ENCODE results near the gene INO80. TPM values are rescaled to one million over a fixed set of nuclear protein-coding genes. Genes with fewer than 3 reads are reported as not detected.

INO80 gene
- total and polyA plus RNA-seq, 2 donors = 7.6 to 12.9 TPM

DNA sequence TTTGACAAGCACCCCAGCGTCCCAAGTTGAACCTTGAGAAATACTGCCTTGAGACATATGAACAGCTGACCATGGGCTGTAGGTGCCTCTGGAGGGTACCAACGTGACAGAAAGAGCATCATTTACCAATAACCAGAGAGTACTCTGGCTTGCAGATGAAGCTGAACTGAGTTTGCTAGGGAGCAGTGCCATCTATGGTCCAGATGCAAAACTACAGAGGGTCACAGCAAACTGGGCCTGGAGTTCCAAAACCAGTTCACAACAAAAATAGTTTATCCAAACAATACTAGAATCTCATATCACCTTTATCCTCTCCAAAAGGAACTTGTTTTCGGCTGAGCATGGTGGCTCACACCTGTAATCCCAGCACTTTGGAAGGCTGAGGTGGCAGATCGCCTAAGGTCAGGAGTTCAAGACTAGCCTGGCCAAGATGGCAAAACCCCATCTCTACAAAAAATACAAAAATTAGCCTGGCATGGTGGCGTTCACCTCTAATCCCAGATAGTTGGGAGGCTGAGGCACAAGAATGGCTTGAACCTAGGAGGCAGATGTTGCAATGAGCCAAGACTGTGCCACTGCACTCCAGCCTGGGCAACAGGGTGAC is 93.5 kb downstream of the INO80 start:
- peaks cover 0 to 5% of the 10 kb centered on the region in 2 donors for H3K4me1 ChIP-seq (ENCODE audit: control insufficient read depth in 2 of 2, insufficient read depth in 2 of 2, low read length in 2 of 2)
- DNase-seq (ENCODE audit: low read depth in 6 of 9, low spot score in 9 of 9) = peak in 8 of 9 donors; percentile 31 to 70 (median 48)
- peaks cover 31 to 75% of the 10 kb centered on the region in 2 donors for H3K36me3 ChIP-seq (ENCODE audit: control insufficient read depth in 2 of 2, insufficient read depth in 2 of 2, low read length in 1 of 2)
- H3K27me3 ChIP-seq (ENCODE audit: control insufficient read depth in 2 of 2, insufficient read depth in 1 of 2, low read length in 1 of 2) = no peaks in the 10 kb centered on the region
- no peak overlapping the region for H3K27ac ChIP-seq (ENCODE audit: low read depth in 1 of 2, low read length in 1 of 2)
- no peaks in the 10 kb centered on the region for H3K9me3 ChIP-seq (ENCODE audit: control insufficient read depth in 2 of 2, insufficient read depth in 1 of 2, low read length in 1 of 2)
- 76% methylated on average over 5 of the region's 5 CpGs for WGBS
- H3K4me3 ChIP-seq (ENCODE audit: low read length in 2 of 2) = no peak overlapping the region

DNA sequence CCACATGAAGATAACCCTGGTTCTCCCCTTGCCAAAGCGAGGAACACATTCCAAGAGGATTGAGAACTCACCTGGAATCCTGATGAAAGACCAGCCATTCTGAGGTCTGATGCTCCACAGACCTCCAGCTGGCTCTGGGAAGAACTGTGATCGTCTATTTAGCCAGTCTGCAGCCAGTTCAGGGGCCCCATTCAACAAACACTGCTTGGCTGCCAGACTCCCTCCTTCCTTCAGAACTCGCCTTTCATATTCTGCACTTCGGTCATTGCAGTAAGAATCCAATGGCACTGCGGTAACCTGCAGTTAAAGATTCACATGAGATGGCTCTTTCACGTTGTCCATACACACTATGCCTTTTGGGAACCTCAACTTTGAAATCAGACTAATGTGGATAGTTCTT is 95.3 kb downstream of the INO80 start:
- Histone ChIP-seq H3K4me1 (ENCODE audit: control insufficient read depth in 2 of 2, insufficient read depth in 2 of 2, low read length in 2 of 2) (peaks cover 0 to 7% of the 10 kb centered on the region in 2 donors), H3K4me3 (ENCODE audit: low read length in 2 of 2) (no peak overlapping the region), H3K27me3 (ENCODE audit: control insufficient read depth in 2 of 2, insufficient read depth in 1 of 2, low read length in 1 of 2) (no peaks in the 10 kb centered on the region), H3K27ac (ENCODE audit: low read depth in 1 of 2, low read length in 1 of 2) (no peak overlapping the region), H3K9me3 (ENCODE audit: control insufficient read depth in 2 of 2, insufficient read depth in 1 of 2, low read length in 1 of 2) (no peaks in the 10 kb centered on the region), H3K36me3 (ENCODE audit: control insufficient read depth in 2 of 2, insufficient read depth in 2 of 2, low read length in 1 of 2) (peaks cover 29 to 80% of the 10 kb centered on the region in 2 donors)
- 93% methylated on average over 6 of the region's 6 CpGs for WGBS
- no peak for DNase-seq (ENCODE audit: low read depth in 6 of 9, low spot score in 9 of 9)

DNA sequence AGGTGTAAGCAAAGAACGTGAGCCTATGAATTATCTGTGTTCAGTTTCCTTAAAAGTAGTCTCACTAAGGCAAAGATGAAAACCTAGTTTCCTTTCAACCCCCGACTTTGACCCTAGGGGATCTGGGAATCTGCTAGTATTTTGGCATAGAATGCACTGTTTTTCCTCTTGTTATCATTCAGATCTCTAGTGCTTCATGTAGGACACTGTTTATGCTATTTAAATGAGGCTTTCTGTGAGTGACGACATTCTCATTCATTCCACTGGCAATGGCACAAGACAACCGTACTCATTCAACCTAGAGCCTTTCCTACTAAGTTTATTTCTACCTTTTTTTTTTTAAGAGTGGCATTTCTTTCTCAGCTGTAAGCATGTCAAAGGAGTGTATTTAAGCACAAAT is 95.8 kb downstream of the INO80 start:
- WGBS = 98% methylated on average over 4 of the region's 4 CpGs
- no peaks in the 10 kb centered on the region for H3K9me3 ChIP-seq (ENCODE audit: control insufficient read depth in 2 of 2, insufficient read depth in 1 of 2, low read length in 1 of 2)
- H3K4me1 ChIP-seq (ENCODE audit: control insufficient read depth in 2 of 2, insufficient read depth in 2 of 2, low read length in 2 of 2) = peaks cover 0 to 7% of the 10 kb centered on the region in 2 donors
- no peaks in the 10 kb centered on the region for H3K27me3 ChIP-seq (ENCODE audit: control insufficient read depth in 2 of 2, insufficient read depth in 1 of 2, low read length in 1 of 2)
- peaks cover 26 to 79% of the 10 kb centered on the region in 2 donors for H3K36me3 ChIP-seq (ENCODE audit: control insufficient read depth in 2 of 2, insufficient read depth in 2 of 2, low read length in 1 of 2)
- DNase-seq (ENCODE audit: low read depth in 6 of 9, low spot score in 9 of 9) = no peak
- no peak overlapping the region for H3K27ac ChIP-seq (ENCODE audit: low read depth in 1 of 2, low read length in 1 of 2)
- H3K4me3 ChIP-seq (ENCODE audit: low read length in 2 of 2) = no peak overlapping the region

DNA sequence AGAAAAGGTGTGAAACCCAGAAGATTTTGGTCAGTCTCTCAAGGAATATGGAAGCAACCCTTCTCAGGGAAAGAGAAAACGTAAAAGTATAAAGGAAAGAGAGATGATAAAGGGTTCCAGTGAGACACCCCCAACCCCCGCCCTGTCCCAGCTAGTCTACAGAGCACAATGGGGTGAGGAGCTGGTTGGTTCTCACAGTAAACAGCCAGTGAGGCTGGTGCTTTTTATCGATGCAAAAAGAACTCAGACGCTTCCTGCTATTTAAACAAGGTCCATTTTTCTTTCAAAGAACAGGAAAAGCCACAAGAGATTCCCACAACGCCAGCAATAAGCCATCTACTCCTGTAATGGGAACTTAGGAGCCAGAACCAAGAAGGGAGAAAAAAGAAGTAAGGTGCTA is 96.9 kb downstream of the INO80 start:
- Histone ChIP-seq H3K4me1 (ENCODE audit: control insufficient read depth in 2 of 2, insufficient read depth in 2 of 2, low read length in 2 of 2) (peaks cover 0 to 7% of the 10 kb centered on the region in 2 donors), H3K27ac (ENCODE audit: low read depth in 1 of 2, low read length in 1 of 2) (peak overlapping the region in 1 of 2 donors; percentile 3), H3K9me3 (ENCODE audit: control insufficient read depth in 2 of 2, insufficient read depth in 1 of 2, low read length in 1 of 2) (no peaks in the 10 kb centered on the region), H3K36me3 (ENCODE audit: control insufficient read depth in 2 of 2, insufficient read depth in 2 of 2, low read length in 1 of 2) (peaks cover 25 to 79% of the 10 kb centered on the region in 2 donors), H3K27me3 (ENCODE audit: control insufficient read depth in 2 of 2, insufficient read depth in 1 of 2, low read length in 1 of 2) (no peaks in the 10 kb centered on the region), H3K4me3 (ENCODE audit: low read length in 2 of 2) (no peak overlapping the region)
- DNase-seq (ENCODE audit: low read depth in 6 of 9, low spot score in 9 of 9) = no peak
- WGBS = 72% methylated on average over 5 of the region's 5 CpGs

DNA sequence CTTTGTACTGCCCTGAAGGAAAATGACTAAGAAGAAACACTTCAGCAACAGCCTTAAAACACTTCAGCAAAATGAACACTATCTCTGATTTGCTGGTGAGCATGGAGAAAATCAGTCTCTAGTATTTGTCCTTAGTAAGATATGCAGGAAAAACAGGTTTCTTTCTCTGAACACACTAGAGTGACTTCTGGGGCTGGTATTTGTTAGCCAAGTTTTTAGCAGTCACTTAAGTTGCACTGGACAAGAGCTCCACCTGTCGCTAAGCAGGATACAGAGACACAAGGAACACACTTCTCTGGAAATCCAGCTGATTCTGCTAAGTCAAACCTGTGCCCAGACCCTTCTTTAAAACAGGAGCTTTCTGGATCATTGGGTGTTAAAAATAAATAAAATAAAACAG is 97.5 kb downstream of the INO80 start:
- no peaks in the 10 kb centered on the region for H3K9me3 ChIP-seq (ENCODE audit: control insufficient read depth in 2 of 2, insufficient read depth in 1 of 2, low read length in 1 of 2)
- H3K4me1 ChIP-seq (ENCODE audit: control insufficient read depth in 2 of 2, insufficient read depth in 2 of 2, low read length in 2 of 2) = peaks cover 0 to 7% of the 10 kb centered on the region in 2 donors
- 90% methylated on average over 1 of the region's 1 CpG for WGBS
- no peak overlapping the region for H3K27ac ChIP-seq (ENCODE audit: low read depth in 1 of 2, low read length in 1 of 2)
- no peaks in the 10 kb centered on the region for H3K27me3 ChIP-seq (ENCODE audit: control insufficient read depth in 2 of 2, insufficient read depth in 1 of 2, low read length in 1 of 2)
- peak in 1 of 9 donors; percentile 20 for DNase-seq (ENCODE audit: low read depth in 6 of 9, low spot score in 9 of 9)
- H3K4me3 ChIP-seq (ENCODE audit: low read length in 2 of 2) = no peak overlapping the region
- H3K36me3 ChIP-seq (ENCODE audit: control insufficient read depth in 2 of 2, insufficient read depth in 2 of 2, low read length in 1 of 2) = peaks cover 25 to 85% of the 10 kb centered on the region in 2 donors

DNA sequence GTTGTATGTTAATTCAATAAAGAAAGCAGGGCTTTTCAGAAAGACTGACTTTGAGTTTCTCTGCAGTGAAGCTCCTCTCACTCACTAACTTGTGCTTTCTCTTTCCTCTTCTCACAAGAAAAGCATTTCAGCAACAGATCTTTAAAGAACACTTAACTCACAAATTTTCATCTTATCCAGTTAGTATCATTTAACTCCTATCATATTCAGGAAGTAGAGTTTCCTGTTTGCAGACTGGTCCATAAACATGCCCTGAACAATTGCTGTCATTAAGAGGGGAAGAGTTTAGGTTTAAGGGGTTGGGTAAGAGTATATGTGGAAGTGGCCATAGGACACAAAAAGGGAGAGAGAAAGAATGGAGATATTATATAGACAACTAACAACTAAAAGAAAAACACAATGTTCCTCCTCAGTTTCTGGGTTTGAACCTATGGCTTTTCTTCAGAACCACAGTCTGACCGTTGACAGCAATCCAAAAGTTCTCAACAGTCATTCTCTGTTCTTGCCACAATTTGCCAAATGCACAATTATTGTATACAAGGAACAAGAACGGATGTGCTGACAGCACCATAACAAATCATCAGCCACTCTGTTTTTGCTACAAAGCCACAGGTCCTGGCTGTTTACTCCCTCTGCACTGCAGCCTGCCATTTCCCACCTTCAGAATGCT is 98.9 kb downstream of the INO80 start:
- Histone ChIP-seq H3K36me3 (ENCODE audit: control insufficient read depth in 2 of 2, insufficient read depth in 2 of 2, low read length in 1 of 2) (peaks cover 20 to 80% of the 10 kb centered on the region in 2 donors), H3K9me3 (ENCODE audit: control insufficient read depth in 2 of 2, insufficient read depth in 1 of 2, low read length in 1 of 2) (no peaks in the 10 kb centered on the region), H3K27ac (ENCODE audit: low read depth in 1 of 2, low read length in 1 of 2) (no peak overlapping the region), H3K4me1 (ENCODE audit: control insufficient read depth in 2 of 2, insufficient read depth in 2 of 2, low read length in 2 of 2) (peaks cover 0 to 4% of the 10 kb centered on the region in 2 donors), H3K27me3 (ENCODE audit: control insufficient read depth in 2 of 2, insufficient read depth in 1 of 2, low read length in 1 of 2) (no peaks in the 10 kb centered on the region), H3K4me3 (ENCODE audit: low read length in 2 of 2) (no peak overlapping the region)
- no peak for DNase-seq (ENCODE audit: low read depth in 6 of 9, low spot score in 9 of 9)
- WGBS = 75% methylated on average over 2 of the region's 2 CpGs

DNA sequence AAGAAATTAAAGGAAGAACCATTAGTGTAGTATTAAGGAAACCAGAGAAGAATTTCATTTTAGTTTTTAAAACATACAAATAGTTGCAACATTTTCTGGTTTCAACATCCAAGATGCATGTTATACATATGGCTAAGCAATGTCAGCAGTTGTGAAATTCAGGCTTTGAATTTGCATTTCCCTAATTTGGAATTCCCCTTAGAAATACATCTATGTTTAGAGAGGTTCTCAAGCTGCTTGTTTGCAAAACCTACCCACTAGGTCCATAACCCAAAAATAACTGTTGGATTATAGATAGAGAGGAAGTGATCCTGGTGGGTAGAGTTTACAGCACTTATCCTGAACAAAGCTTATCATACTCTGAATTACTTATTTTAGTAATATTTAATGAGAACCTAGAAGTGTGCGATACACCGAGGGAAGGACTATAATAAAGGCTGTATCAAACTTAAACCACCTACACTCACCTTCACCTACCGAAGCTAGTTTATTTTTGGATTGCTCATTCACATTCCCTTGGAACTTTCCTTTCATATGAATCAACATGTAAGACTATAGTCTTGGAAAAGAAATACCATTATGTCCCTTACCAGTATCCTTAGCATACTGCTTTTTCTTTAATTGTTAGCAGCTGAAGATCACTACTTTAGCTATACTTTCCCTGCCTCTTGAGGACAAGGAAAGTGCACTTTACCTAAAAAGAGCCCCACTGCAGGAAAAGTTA is 102.2 kb downstream of the INO80 start:
- Histone ChIP-seq H3K9me3 (ENCODE audit: control insufficient read depth in 2 of 2, insufficient read depth in 1 of 2, low read length in 1 of 2) (no peaks in the 10 kb centered on the region), H3K27ac (ENCODE audit: low read depth in 1 of 2, low read length in 1 of 2) (no peak overlapping the region), H3K36me3 (ENCODE audit: control insufficient read depth in 2 of 2, insufficient read depth in 2 of 2, low read length in 1 of 2) (peaks cover 13 to 61% of the 10 kb centered on the region in 2 donors), H3K4me3 (ENCODE audit: low read length in 2 of 2) (no peak overlapping the region), H3K4me1 (ENCODE audit: control insufficient read depth in 2 of 2, insufficient read depth in 2 of 2, low read length in 2 of 2) (peaks cover 0 to 4% of the 10 kb centered on the region in 2 donors), H3K27me3 (ENCODE audit: control insufficient read depth in 2 of 2, insufficient read depth in 1 of 2, low read length in 1 of 2) (no peaks in the 10 kb centered on the region)
- 96% methylated on average over 3 of the region's 3 CpGs for WGBS
- DNase-seq (ENCODE audit: low read depth in 6 of 9, low spot score in 9 of 9) = no peak

DNA sequence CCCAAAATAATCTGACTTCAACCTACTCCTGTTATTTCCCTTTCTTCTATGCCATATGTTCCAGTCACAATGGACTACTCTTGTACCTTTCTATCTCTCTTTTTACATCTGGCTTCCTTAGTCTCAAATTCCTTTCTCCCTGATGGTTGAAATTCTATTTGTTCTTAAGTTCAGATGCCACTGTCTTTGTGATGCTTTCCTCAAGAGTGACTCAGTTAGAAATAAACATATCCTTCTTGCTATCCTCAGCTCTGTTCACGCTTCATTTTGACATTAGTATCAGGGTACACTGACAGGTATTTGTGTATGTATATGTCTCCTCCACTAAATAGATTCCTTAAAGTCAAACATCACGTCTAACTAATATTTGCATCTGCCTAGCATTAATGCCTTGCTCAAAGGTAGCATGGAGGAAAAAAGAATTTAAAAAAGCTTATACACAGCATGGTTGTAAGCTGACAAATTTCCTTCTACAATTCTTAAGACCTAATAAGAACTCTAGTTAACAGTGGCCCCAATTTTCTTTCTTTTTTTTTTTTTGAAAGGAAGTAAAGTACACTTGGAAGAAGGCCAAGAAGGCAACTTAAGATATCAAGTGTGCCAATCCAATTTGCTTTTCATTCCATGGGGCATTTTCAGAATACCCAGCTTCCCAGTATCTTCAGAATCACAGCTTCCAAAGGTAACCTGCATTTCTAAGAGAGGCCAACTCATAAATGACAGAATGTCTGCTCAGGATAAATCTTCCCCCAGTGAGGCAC is 104.8 kb downstream of the INO80 start:
- Histone ChIP-seq H3K9me3 (ENCODE audit: control insufficient read depth in 2 of 2, insufficient read depth in 1 of 2, low read length in 1 of 2) (no peaks in the 10 kb centered on the region), H3K27me3 (ENCODE audit: control insufficient read depth in 2 of 2, insufficient read depth in 1 of 2, low read length in 1 of 2) (no peaks in the 10 kb centered on the region), H3K27ac (ENCODE audit: low read depth in 1 of 2, low read length in 1 of 2) (no peak overlapping the region), H3K4me3 (ENCODE audit: low read length in 2 of 2) (no peak overlapping the region), H3K36me3 (ENCODE audit: control insufficient read depth in 2 of 2, insufficient read depth in 2 of 2, low read length in 1 of 2) (peaks cover 4 to 41% of the 10 kb centered on the region in 2 donors), H3K4me1 (ENCODE audit: control insufficient read depth in 2 of 2, insufficient read depth in 2 of 2, low read length in 2 of 2) (no peaks in the 10 kb centered on the region)
- no peak for DNase-seq (ENCODE audit: low read depth in 6 of 9, low spot score in 9 of 9)
- WGBS = 99% methylated on average over 2 of the region's 2 CpGs
